ENCODE measurements around the gene SPTB.
A peak's percentile ranks its signal among the peaks of the same experiment; 100 is the strongest.

Gene SPTB

GRCh38 chr14:64880221-64881121, 764 bp upstream of the SPTB start:
- peak in 5 of 14 donors; percentile 9 to 74 (median 17) for DNase-seq

- DNase-seq = peak in 1 of 14 donors; percentile 62
Measured at GRCh38 chr14:64878837-64879634, 671 bp downstream of the SPTB start.

- no peak for DNase-seq
Measured at GRCh38 chr14:64877846-64878245, 1.9 kb downstream of the SPTB start.

GRCh38 chr14:64875350-64875749, 4.4 kb downstream of the SPTB start:
- DNase-seq = no peak

- no peak for DNase-seq
Measured at GRCh38 chr14:64873506-64874219, 6.0 kb downstream of the SPTB start.

GRCh38 chr14:64871344-64871743, 8.4 kb downstream of the SPTB start:
- DNase-seq = no peak

- DNase-seq = no peak
Measured at GRCh38 chr14:64870160-64870559, 9.5 kb downstream of the SPTB start.

- DNase-seq = no peak
Measured at GRCh38 chr14:64868841-64869240, 10.9 kb downstream of the SPTB start.

- no peak for DNase-seq
Measured at GRCh38 chr14:64868379-64868778, 11.3 kb downstream of the SPTB start.

- DNase-seq = no peak
Measured at GRCh38 chr14:64867182-64867581, 12.5 kb downstream of the SPTB start.

GRCh38 chr14:64865992-64866391, 13.7 kb downstream of the SPTB start:
- no peak for DNase-seq

GRCh38 chr14:64865109-64865508, 14.6 kb downstream of the SPTB start:
- DNase-seq = no peak

GRCh38 chr14:64864258-64864657, 15.4 kb downstream of the SPTB start:
- DNase-seq = no peak

GRCh38 chr14:64861916-64862315, 17.8 kb downstream of the SPTB start:
- no peak for DNase-seq

- no peak for DNase-seq
Measured at GRCh38 chr14:64860039-64860438, 19.7 kb downstream of the SPTB start.

- DNase-seq = peak in 1 of 14 donors; percentile 71
Measured at GRCh38 chr14:64857979-64858744, 21.5 kb downstream of the SPTB start.

- no peak for DNase-seq
Measured at GRCh38 chr14:64856529-64857445, 22.9 kb downstream of the SPTB start.

GRCh38 chr14:64855721-64856528, 23.8 kb downstream of the SPTB start:
- peak in 2 of 14 donors; percentile 38 to 98 for DNase-seq

- no peak for DNase-seq
Measured at GRCh38 chr14:64850369-64851137, 29.2 kb downstream of the SPTB start.
